MM.1S (cell line): ENCODE results near the gene PIAS2.

Experiments used
- DNase-seq: peaks from one replicate; pipeline ENCODE4 v3.0.0-alpha.2; 2015
- H2AFZ ChIP-seq: fragments of 300-600 bp; sonication (generic); 2 replicates; pipeline ENCODE4 v1.6.0; 2016; ENCODE audit warnings: antibody characterized with exemption, low read length
- H3F3A ChIP-seq: fragments of 300-600 bp; sonication (generic); 2 replicates; pipeline ENCODE4 v1.6.1; 2016; ENCODE audit warnings: mild to moderate bottlenecking, antibody characterized with exemption, low read length, moderate library complexity, mixed read lengths; ENCODE audit not compliant: insufficient read depth
- H3K27ac ChIP-seq: fragments of 300-600 bp; sonication (generic); 2 replicates; pipeline ENCODE4 v1.5.1; 2016; ENCODE audit warnings: mild to moderate bottlenecking, low read length
- H3K27me3 ChIP-seq: fragments of 300-600 bp; sonication (generic); replicated peaks from 2 replicates; pipeline ENCODE4 v1.6.0; 2016; ENCODE audit warnings: low read length; ENCODE audit not compliant: insufficient read depth
- H3K36me3 ChIP-seq: fragments of 300-600 bp; sonication (generic); replicated peaks from 2 replicates; pipeline ENCODE4 v1.6.1; 2016; ENCODE audit warnings: mild to moderate bottlenecking, low read length, mixed read lengths; ENCODE audit not compliant: insufficient read depth
- H3K4me1 ChIP-seq: fragments of 300-600 bp; sonication (generic); 2 replicates; pipeline ENCODE4 v1.6.1; 2016; ENCODE audit warnings: low read length, mixed read lengths
- H3K4me2 ChIP-seq: fragments of 300-600 bp; sonication (generic); 2 replicates; pipeline ENCODE4 v1.6.0; 2016; ENCODE audit warnings: low read depth, low read length
- H3K4me3 ChIP-seq: fragments of 300-600 bp; sonication (generic); 2 replicates; pipeline ENCODE4 v1.5.1; 2016; ENCODE audit warnings: low read length, mixed read lengths
- H3K79me2 ChIP-seq: fragments of 300-600 bp; sonication (generic); 2 replicates; pipeline ENCODE4 v1.6.1; 2016; ENCODE audit warnings: mixed run types, low read length, mixed read lengths
- H3K9ac ChIP-seq: fragments of 300-600 bp; sonication (generic); 2 replicates; pipeline ENCODE4 v1.6.1; 2016; ENCODE audit warnings: low read length, mixed read lengths
- H3K9me2 ChIP-seq: fragments of 300-600 bp; sonication (generic); replicated peaks from 2 replicates; pipeline ENCODE4 v1.6.1; 2016; ENCODE audit warnings: mild to moderate bottlenecking, low read length, mixed read lengths; ENCODE audit not compliant: insufficient read depth
- H3K9me3 ChIP-seq: fragments of 300-600 bp; sonication (generic); replicated peaks from 2 replicates; pipeline ENCODE4 v1.6.1; 2016; ENCODE audit warnings: mild to moderate bottlenecking, low read length, mixed read lengths; ENCODE audit not compliant: insufficient read depth
- H4K20me1 ChIP-seq: fragments of 300-600 bp; sonication (generic); 2 replicates; pipeline ENCODE4 v1.6.1; 2016; ENCODE audit warnings: mild to moderate bottlenecking, low read length, moderate library complexity, mixed read lengths; ENCODE audit not compliant: insufficient read depth
- CTCF ChIP-seq: fragments of 300-600 bp; sonication (generic); IDR thresholded peaks from 2 replicates; pipeline ENCODE4 v1.5.1; 2016; ENCODE audit warnings: antibody characterized with exemption, low read length, mixed read lengths
- EZH2 ChIP-seq: fragments of 300-600 bp; sonication (generic); optimal IDR thresholded peaks from 2 replicates; pipeline ENCODE3; 2017; ENCODE audit warnings: low read depth, mild to moderate bottlenecking, antibody characterized with exemption, low read length, mixed read lengths
- EZH2phosphoT487 ChIP-seq: fragments of 300-600 bp; sonication (generic); IDR thresholded peaks from 2 replicates; pipeline ENCODE4 v1.6.1; 2018; ENCODE audit warnings: antibody characterized with exemption, low read length

PIAS2 gene

GRCh38 chr18:46888965-46889364 is 28.3 kb downstream of the PIAS2 start:
- no peak for DNase-seq
- no peak overlapping the region for H3K4me3 ChIP-seq
- H3K4me1 ChIP-seq: no peaks in the 10 kb centered on the region
- no peak overlapping the region for H3K4me2 ChIP-seq
- no peaks in the 10 kb centered on the region for H3K9me2 ChIP-seq
- H4K20me1 ChIP-seq: no peaks in the 10 kb centered on the region
- peaks cover 7% of the 10 kb centered on the region; the same call in 1 of the 2 replicates for H3K36me3 ChIP-seq
- no peaks in the 10 kb centered on the region for H3K9me3 ChIP-seq
- peaks cover 53% of the 10 kb centered on the region for H3K79me2 ChIP-seq
- H3K27me3 ChIP-seq: no peaks in the 10 kb centered on the region
- no peaks in the 10 kb centered on the region for H3F3A ChIP-seq
- TF ChIP-seq EZH2phosphoT487: no peak
- no peak for TF ChIP-seq EZH2
- TF ChIP-seq CTCF: no peak
- no peak overlapping the region for H2AFZ ChIP-seq
- H3K9ac ChIP-seq: no peak overlapping the region
- H3K27ac ChIP-seq: no peak overlapping the region

DNA sequence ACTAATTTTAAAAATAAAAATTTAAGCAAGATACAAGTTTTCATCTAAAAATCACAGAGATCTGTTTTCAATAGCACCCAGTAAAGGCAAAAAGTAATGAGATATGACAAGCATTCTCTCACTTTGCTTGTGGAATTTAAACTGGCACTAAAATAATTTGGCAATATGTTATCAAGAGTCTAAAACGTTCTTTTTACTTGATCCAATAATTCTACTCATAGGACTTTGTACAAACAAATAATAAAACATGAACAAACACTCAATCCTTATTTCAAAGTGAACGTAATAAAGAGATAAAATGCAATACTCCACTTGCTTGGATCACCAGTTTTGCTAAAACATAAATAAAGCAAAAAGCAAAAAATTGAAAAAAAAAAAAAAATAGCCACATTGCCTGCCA is 30.4 kb downstream of the PIAS2 start:
- Histone ChIP-seq H3K9ac (no peak overlapping the region), H3K79me2 (peaks cover 42% of the 10 kb centered on the region), H2AFZ (no peak overlapping the region), H3K9me2 (no peaks in the 10 kb centered on the region), H3K4me1 (no peaks in the 10 kb centered on the region), H3K4me2 (no peak overlapping the region), H3F3A (no peaks in the 10 kb centered on the region), H4K20me1 (no peaks in the 10 kb centered on the region), H3K27ac (no peak overlapping the region), H3K27me3 (no peaks in the 10 kb centered on the region), H3K9me3 (no peaks in the 10 kb centered on the region), H3K4me3 (no peak overlapping the region), H3K36me3 (peaks cover 7% of the 10 kb centered on the region; the same call in 1 of the 2 replicates)
- TF ChIP-seq EZH2: no peak
- TF ChIP-seq EZH2phosphoT487: no peak
- TF ChIP-seq CTCF: no peak
- no peak for DNase-seq

GRCh38 chr18:46883180-46883579 is 34.1 kb downstream of the PIAS2 start:
- no peaks in the 10 kb centered on the region for H3K4me1 ChIP-seq
- H3K36me3 ChIP-seq: peaks cover under 1% of the 10 kb centered on the region; the same call in 1 of the 2 replicates
- no peaks in the 10 kb centered on the region for H3K9me2 ChIP-seq
- no peak overlapping the region for H3K9ac ChIP-seq
- no peak for DNase-seq
- H3K4me3 ChIP-seq: no peak overlapping the region
- H2AFZ ChIP-seq: no peak overlapping the region
- H3K4me2 ChIP-seq: no peak overlapping the region
- no peaks in the 10 kb centered on the region for H3K27me3 ChIP-seq
- H3F3A ChIP-seq: no peaks in the 10 kb centered on the region
- TF ChIP-seq EZH2 (no peak), EZH2phosphoT487 (no peak), CTCF (no peak)
- no peaks in the 10 kb centered on the region for H4K20me1 ChIP-seq
- H3K27ac ChIP-seq: no peak overlapping the region
- peaks cover 25% of the 10 kb centered on the region for H3K79me2 ChIP-seq
- no peaks in the 10 kb centered on the region for H3K9me3 ChIP-seq
